Stomach (tissue), 4 donors: ENCODE data around the gene KDM6A.

Source experiments
- CTCF ChIP-seq, 7 experiments: fragments of 450-650 bp in 4 of 7; fragments of 200-600 bp in 3 of 7; sonication (generic) in 3 of 7; IDR thresholded peaks; one replicate each; pipeline ENCODE4 v1.5.1; 2016 to 2019; ENCODE audit warnings: antibody characterized with exemption in 7 of 7, control low read depth in 2 of 7, mild to moderate bottlenecking in 1 of 7
- POLR2A ChIP-seq, 4 donors: fragments of 450-650 bp; IDR thresholded peaks; one replicate each; pipeline ENCODE4 v1.6.1; 2016; ENCODE audit warnings: antibody characterized with exemption in 4 of 4, control low read depth in 2 of 4, mild to moderate bottlenecking in 1 of 4, moderate library complexity in 1 of 4

DNA sequence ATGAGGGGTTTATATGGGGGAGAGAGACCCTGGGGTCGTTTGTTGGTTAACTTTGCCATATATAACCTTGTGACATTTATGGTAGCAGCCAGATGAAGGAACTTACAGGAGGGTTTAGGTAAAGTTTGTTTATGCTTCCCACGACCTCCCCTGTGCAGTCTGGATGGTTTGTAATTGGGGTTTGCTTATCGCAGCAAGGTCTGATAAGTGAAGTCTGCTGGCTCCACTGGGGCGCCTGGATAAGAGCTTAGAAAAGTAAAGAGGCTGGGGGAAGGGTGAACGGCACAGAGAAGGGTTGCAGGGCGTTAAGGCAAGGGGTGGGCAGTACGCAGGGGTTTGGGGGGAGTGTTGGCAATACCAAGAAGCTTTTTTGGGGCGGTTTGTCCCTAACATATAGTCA lies 98.7 kb downstream of the KDM6A start:
- TF ChIP-seq POLR2A (IDR thresholded peaks at IDR 0.05), result no peak
- TF ChIP-seq CTCF (IDR thresholded peaks at IDR 0.05), result no peak
